Cardiac muscle cell (in vitro differentiated cells and primary cell): ENCODE results near the gene CUL1. TPM values are rescaled to one million over a fixed set of nuclear protein-coding genes. Genes with fewer than 3 reads are reported as not detected.

ENCODE experiments used
- DNase-seq, 2 donors: peaks; one replicate each; pipeline versions ENCODE4 v3.0.0 to v3.0.0-alpha.2; 2010 to 2017; ENCODE audit warnings: low read depth in 1 of 2, low spot score in 1 of 2
- H3K27ac ChIP-seq: fragments of 200-600 bp; sonication (generic); 2 replicates; pipeline ENCODE4 v1.5.1; 2016
- H3K27me3 ChIP-seq: fragments of 200-600 bp; sonication (generic); 2 replicates; pipeline ENCODE4 v1.6.0; 2016; ENCODE audit warnings: control low read depth
- H3K36me3 ChIP-seq: fragments of 200-600 bp; sonication (generic); 2 replicates; pipeline ENCODE4 v1.5.1; 2016; ENCODE audit warnings: control low read depth
- H3K4me1 ChIP-seq: fragments of 200-600 bp; sonication (generic); 2 replicates; pipeline ENCODE4 v1.8.1; 2017; ENCODE audit warnings: low read depth, mild to moderate bottlenecking, mixed run types
- H3K4me3 ChIP-seq: fragments of 200-600 bp; sonication (generic); 2 replicates; pipeline ENCODE4 v1.5.1; 2016; ENCODE audit warnings: mild to moderate bottlenecking
- H3K9me3 ChIP-seq: fragments of 200-600 bp; sonication (generic); 2 replicates; pipeline ENCODE4 v1.5.1; 2017; ENCODE audit warnings: low read depth, mild to moderate bottlenecking, control low read depth
- polyA plus RNA-seq: library from polyadenylated mRNA; unstranded; fragments of >200 nt; fragmentation: Nextera tagmentation; extraction: Ambion mirVana; gene quantifications from 2 replicates; pipeline ENCODE4 v1.2.1, GENCODE V29; 2016
- total RNA-seq: library from RNA; depleted of rRNA; stranded (reverse); fragments of >200 nt; gene quantifications from 2 replicates; pipeline ENCODE4 v1.2.3, GENCODE V29; 2016
- TF ChIP-seq, protein P1 (sequence below): IDR thresholded peaks from 2 replicates; pipeline ENCODE4 v1.5.1; 2012; ENCODE audit warnings: low read depth, mild to moderate bottlenecking, low read length

CUL1 gene
- total and polyA plus RNA-seq, 2 experiments from 2014 or later: 58.8 to 71.6 TPM

DNA sequence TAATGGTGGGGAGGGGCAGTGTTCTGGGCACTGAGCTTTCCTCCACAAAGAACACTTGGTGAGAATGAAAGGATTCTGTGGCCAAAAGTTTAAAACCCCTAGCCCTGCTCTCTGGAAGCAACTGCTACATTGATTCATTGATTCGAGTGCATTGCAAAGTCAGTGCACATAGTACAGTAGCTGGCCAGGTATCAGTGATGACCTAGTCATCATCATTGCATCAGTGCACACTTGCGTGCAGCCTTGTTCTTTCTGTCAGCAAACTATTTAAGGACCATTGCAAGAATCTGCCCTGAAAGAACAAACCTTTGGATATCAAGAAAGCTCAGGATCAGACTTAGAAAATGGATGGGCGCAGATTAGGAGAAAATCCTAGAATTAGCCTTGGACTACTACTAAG is 47.4 kb downstream of the CUL1 start:
- Histone ChIP-seq H3K27me3 (no peaks in the 10 kb centered on the region), H3K9me3 (no peaks in the 10 kb centered on the region), H3K27ac (peak overlapping the region; percentile 72), H3K4me3 (no peak overlapping the region), H3K4me1 (peaks cover 3% of the 10 kb centered on the region), H3K36me3 (peaks cover 7% of the 10 kb centered on the region)
- no peak for DNase-seq
- TF ChIP-seq, protein P1, sequence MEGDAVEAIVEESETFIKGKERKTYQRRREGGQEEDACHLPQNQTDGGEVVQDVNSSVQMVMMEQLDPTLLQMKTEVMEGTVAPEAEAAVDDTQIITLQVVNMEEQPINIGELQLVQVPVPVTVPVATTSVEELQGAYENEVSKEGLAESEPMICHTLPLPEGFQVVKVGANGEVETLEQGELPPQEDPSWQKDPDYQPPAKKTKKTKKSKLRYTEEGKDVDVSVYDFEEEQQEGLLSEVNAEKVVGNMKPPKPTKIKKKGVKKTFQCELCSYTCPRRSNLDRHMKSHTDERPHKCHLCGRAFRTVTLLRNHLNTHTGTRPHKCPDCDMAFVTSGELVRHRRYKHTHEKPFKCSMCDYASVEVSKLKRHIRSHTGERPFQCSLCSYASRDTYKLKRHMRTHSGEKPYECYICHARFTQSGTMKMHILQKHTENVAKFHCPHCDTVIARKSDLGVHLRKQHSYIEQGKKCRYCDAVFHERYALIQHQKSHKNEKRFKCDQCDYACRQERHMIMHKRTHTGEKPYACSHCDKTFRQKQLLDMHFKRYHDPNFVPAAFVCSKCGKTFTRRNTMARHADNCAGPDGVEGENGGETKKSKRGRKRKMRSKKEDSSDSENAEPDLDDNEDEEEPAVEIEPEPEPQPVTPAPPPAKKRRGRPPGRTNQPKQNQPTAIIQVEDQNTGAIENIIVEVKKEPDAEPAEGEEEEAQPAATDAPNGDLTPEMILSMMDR: no peak

DNA sequence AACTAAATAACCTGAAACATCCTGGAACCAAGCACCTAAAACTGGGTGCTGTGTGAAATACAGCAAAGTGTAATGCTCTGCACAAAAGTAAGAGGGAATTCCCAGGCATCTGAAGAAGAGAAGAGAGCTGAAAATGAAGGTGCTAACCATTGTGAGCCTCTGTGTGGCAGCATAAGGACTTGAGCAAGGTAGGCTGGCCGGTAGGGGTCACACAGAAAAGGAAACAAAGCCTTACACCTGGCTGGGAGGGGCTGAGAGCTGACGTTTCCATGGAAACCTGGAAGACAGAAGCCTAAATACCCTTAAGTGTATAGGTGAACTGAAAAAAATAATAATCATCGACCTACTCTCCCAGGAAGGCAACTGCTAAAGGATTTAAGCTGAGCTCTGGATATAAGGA is 48.6 kb downstream of the CUL1 start:
- H3K27me3 ChIP-seq: no peaks in the 10 kb centered on the region
- peaks cover 3% of the 10 kb centered on the region for H3K4me1 ChIP-seq
- H3K27ac ChIP-seq: peak overlapping the region; percentile 72
- peak in 1 of 2 donors; percentile 24 for DNase-seq
- TF ChIP-seq, protein P1: no peak
- no peak overlapping the region for H3K4me3 ChIP-seq
- H3K36me3 ChIP-seq: peaks cover 4% of the 10 kb centered on the region
- no peaks in the 10 kb centered on the region for H3K9me3 ChIP-seq

DNA sequence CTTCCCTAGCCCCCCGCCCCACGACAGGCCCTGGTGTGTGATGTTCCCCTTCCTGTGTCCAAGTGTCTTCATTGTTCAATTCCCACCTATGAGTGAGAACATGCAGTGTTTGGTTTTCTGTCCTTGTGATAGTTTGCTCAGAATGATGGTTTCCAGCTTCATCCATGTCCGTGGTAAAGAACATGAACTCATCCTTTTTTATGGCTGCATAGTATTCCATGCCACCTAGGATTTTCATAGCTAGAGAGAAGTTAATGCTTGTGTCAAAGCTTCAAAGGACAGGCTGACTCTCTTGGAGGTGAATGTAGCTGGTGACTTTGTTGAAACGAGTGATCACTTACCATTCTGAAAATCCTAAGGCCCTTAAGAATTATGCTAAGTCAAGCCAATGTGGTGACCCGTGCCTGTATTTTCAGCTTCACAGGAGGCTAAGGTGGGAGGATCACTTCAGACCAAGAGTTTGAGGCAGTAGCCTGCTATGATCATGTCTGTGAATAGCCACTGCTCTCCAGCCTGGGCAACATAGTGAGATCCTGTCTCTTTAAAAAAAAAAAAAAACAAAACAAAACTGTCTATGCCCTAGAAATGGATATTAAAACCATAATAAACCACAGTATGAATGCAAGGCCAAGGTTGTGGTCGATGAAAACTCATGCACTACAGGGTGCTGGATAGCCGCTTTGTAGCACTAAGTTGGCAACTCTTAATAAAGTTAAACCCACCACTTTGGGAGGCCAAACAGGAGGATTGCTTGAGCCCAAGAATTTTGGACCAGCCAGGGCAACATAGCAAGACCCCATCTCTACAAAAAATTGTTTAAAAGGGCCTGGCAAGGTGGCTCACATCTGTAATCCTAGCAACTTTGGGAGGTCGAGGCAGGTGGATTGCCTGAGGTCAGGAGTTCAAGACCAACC is 52.0 kb downstream of the CUL1 start:
- no peaks in the 10 kb centered on the region for H3K27me3 ChIP-seq
- no peak overlapping the region for H3K4me3 ChIP-seq
- H3K9me3 ChIP-seq: no peaks in the 10 kb centered on the region
- no peak for DNase-seq
- H3K36me3 ChIP-seq: peaks cover 22% of the 10 kb centered on the region
- TF ChIP-seq, protein P1: no peak
- no peak overlapping the region for H3K27ac ChIP-seq
- peaks cover 3% of the 10 kb centered on the region for H3K4me1 ChIP-seq

DNA sequence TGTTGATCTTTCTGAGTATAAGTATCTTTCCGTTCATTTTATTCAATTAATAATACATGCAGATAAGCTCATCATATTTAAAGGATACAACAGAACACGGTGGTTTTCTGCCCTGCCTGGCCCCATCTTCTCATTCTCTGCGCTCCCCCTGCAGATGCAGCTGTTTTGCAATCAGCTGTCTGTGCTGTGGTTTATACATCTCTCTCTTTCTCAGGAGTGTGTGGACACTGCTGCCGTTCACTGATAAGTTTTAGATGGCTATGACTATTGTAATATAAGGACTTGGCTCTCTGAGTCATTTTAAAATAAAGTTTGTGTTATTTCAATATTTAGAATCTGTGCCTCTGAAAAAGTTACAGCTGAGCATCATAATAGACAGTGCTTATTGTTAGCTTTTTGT is 54.5 kb downstream of the CUL1 start:
- Histone ChIP-seq H3K4me1 (no peaks in the 10 kb centered on the region), H3K27me3 (no peaks in the 10 kb centered on the region), H3K9me3 (no peaks in the 10 kb centered on the region), H3K27ac (no peak overlapping the region), H3K4me3 (no peak overlapping the region), H3K36me3 (peaks cover 33% of the 10 kb centered on the region)
- DNase-seq: peak in 1 of 2 donors; percentile 60
- TF ChIP-seq, protein P1: no peak

DNA sequence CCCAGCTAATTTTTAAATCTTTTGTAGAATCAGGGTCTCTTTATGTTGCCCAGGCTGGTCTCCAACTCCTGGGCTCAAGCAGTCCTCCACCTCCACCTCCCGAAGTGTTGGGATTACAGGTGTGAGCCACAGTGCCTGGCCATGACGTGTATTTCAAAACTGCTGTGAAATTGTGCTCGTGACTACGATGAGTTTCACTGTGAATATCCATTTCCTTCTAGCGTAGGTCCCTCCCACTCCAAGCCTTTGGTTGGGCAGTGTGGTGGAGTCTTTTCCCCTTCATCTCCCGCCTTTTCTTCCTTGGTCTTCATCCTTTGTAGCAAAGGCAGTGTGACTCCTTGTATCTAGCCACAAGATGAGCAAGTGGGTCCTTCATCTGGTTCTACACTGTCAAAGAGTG is 56.2 kb downstream of the CUL1 start:
- DNase-seq: no peak
- H3K36me3 ChIP-seq: peaks cover 46% of the 10 kb centered on the region
- no peaks in the 10 kb centered on the region for H3K27me3 ChIP-seq
- no peak overlapping the region for H3K27ac ChIP-seq
- no peaks in the 10 kb centered on the region for H3K4me1 ChIP-seq
- TF ChIP-seq, protein P1: no peak
- no peaks in the 10 kb centered on the region for H3K9me3 ChIP-seq
- H3K4me3 ChIP-seq: no peak overlapping the region
